Measurements from ENCODE around the gene UAP1.

DNA sequence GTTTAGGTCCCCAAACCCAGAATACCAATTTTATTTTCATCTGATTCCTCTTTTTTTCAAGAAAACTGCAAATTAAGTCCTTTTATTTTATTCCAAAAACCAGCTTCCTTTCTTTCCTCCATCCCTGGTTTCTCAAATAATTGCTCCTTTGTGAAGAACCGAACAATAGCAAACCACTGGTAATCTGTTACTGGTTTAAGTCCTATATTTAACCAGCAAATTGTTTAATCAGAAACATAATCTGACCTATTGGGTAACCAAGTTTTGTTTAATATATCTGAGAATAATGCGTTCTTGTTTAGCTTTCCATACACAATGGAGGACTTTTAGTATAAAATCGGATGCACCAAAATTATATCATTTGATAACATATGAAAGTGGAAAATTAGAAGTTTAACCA lies 57.6 kb downstream of the UAP1 start:
- TF ChIP-seq, protein P1, sequence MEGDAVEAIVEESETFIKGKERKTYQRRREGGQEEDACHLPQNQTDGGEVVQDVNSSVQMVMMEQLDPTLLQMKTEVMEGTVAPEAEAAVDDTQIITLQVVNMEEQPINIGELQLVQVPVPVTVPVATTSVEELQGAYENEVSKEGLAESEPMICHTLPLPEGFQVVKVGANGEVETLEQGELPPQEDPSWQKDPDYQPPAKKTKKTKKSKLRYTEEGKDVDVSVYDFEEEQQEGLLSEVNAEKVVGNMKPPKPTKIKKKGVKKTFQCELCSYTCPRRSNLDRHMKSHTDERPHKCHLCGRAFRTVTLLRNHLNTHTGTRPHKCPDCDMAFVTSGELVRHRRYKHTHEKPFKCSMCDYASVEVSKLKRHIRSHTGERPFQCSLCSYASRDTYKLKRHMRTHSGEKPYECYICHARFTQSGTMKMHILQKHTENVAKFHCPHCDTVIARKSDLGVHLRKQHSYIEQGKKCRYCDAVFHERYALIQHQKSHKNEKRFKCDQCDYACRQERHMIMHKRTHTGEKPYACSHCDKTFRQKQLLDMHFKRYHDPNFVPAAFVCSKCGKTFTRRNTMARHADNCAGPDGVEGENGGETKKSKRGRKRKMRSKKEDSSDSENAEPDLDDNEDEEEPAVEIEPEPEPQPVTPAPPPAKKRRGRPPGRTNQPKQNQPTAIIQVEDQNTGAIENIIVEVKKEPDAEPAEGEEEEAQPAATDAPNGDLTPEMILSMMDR (conservative IDR thresholded peaks at IDR 0.05), result no peak
- no peak for TF ChIP-seq EZH2 (IDR thresholded peaks at IDR 0.05; ENCODE audit: low read depth)

Data from PC-9 (cell line).